Activated CD8-positive, alpha-beta memory T cell treated with anti-CD3 and anti-CD28 coated beads, Interleukin-2, amount 50 U/mL, for 24 hours (primary cell): ENCODE results near the gene ESR2.
"Not testable (repeated sequence)": the region's sequence is repeated elsewhere in the genome, so short reads cannot be mapped to it uniquely, and the experiment has no call there.

Experiments used
- DNase-seq: peaks from one replicate; pipeline ENCODE4 v3.0.0-alpha.2; 2020; ENCODE audit errors: extremely low read depth

Gene ESR2

DNA sequence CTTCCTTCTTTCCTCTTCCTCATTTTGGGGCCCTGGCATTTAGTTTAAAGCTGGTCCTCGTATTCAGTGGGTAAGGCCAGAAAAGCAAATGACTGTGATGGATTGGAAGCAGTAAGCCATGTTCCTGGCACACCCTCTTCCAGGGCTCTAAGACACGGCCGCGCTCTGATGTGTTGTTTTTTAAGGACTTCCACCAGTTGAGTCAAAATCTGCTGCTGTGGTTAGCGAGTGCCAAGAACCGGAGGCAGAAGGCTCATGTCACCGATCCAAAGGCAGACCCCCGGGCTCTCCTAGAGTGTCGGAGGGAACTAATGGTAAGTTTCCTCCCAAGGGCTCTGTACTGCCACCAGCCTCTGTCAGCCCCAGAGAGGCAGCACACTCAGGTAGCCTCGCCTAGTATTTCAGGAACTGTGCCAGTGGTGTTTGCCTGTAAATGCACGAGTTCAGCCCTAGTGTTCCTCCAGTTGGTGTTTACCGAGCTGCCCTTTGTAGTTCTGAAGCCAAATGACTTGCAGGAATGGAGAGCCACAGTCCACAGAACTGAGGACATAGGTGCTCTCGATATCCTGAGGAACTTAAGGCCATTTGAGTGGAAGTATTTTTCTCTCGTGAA, 72.7 kb downstream of the ESR2 start:
- no peak for DNase-seq

GRCh38 chr14:64220466-64220865, 73.7 kb downstream of the ESR2 start:
- no peak for DNase-seq

GRCh38 chr14:64220056-64220455, 74.1 kb downstream of the ESR2 start:
- DNase-seq = no peak

- no peak for DNase-seq
These were observed 75.6 kb downstream of the ESR2 start for GRCh38 chr14:64218344-64219240.

DNA sequence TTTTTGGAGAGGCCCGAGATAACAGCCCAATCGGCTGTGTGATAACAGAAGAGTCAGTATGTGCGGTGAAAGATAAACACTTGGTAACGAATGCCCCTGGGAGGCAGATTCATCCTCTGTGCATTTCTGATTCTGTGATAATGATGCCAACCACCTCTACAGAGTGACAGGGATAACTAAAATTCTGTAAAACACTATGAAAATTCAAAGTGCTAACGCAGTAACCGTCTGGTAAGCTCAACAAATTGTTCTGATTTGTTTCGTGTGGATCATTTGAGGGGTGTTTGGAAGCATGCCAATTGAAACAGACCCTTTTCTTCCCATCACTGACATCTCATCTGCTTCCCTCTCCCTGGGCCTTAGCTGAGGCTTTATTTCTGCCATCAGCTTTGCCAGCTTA, 76.3 kb downstream of the ESR2 start:
- no peak for DNase-seq

- no peak for DNase-seq
These were observed 76.9 kb downstream of the ESR2 start for GRCh38 chr14:64217308-64217707.

DNA sequence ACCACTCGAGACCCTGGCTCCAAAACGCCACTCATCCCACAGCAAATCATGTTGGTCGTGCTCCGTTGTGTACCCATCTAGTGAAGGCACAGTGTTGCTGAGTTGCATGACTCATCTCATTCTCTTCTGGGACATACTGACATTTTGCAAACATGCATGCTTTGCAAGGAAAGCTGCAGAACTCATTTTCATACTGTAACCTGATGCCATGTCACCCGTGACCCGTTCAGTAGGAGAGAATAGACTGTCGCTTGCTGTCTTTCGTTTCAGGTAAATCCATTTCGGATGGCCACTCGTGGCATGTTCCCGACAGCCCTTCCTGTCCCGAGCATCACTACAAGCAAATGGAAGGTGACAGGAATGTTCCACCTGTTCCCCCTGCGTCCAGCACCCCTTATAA, 78.2 kb downstream of the ESR2 start:
- no peak for DNase-seq

DNA sequence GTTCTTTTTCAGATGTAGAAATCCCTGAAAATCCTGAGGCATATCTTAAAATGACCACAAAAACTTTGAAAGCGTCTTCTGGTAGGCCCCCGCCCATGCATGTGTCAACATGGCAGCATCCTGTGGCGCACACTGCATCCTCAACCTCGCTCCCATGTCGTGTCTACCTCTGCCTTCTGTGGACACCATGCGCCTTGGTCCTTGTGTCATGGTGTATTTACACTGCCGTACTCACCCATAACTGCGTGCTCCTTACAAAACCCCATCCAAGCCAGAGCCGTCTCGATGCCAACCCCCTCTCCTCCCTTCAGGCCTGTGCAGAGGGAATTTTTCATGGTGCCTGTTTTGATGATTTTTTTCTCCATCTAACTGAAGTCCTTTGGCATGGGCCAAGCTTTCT, 78.9 kb downstream of the ESR2 start:
- DNase-seq = no peak

- no peak for DNase-seq
These were observed 80.2 kb downstream of the ESR2 start for GRCh38 chr14:64213853-64214570.

GRCh38 chr14:64213086-64213485, 81.1 kb downstream of the ESR2 start:
- DNase-seq = no peak

DNA sequence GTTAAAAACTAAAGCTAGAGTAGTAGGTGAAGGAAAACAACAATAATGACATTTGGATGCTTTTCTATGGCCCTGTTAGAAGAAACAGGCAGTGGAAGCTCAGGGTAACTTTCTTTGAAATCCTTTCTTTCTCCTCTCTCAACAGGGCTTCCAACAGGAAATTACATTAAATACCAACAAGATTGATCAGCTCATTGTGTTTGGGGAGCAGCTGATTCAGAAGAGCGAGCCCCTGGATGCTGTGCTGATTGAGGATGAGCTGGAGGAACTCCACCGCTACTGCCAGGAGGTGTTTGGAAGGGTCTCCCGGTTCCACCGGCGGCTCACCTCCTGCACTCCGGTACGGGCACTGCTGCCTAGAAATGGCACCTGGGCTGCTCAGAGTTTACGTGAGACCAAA, 81.5 kb downstream of the ESR2 start:
- DNase-seq = no peak

- not testable (repeated sequence) for DNase-seq
These were observed 83.3 kb downstream of the ESR2 start for GRCh38 chr14:64210912-64211311.

GRCh38 chr14:64210216-64210615, 84.0 kb downstream of the ESR2 start:
- DNase-seq = no peak

DNA sequence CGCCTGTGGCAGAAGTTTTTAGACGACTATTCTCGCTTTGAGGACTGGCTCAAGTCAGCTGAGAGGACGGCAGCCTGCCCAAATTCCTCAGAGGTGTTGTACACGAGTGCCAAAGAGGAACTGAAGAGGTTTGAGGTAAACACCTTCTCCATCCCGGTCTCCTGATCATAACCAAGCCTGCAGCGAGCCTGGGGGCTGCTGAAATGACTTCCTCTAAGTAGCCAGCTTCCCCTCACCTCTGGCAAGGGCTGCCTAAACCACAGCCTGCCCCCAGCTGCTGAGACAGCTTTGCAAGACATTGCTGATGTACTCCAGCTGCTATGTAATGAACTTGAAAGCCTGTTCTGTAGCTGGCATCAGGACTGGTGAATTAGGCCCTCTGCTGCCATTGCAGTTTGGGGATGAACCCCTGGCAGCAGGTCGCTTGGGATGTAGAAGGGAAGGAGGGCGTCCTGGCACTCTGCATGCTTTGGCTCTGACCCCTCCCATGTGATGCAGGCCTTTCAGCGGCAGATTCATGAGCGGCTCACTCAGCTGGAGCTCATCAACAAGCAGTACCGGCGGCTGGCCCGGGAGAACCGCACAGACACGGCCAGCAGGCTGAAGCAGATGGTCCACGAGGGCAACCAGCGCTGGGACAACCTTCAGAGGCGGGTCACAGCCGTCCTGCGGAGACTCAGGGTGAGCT, 84.6 kb downstream of the ESR2 start:
- no peak for DNase-seq

DNA sequence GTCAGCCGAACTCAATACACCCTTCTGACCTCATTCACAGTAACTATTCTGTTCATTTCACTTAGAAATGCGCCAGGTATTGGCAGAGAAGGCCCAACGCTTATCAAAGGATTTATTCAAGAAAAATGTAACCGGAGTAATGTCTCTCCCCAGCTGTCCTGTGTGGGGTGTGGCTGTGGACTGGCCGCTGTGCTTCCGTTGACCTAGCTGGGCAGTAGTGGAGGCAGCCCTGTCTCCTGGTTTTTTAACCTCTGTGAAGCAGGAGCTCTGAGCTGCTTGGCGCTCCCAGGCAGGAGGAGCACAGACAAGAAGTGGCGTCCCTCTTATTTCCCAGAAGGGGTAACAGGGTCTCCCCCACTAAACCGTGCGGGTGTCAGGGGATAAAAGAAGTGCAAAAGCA, 85.2 kb downstream of the ESR2 start:
- DNase-seq = no peak

- DNase-seq = no peak
These were observed 85.9 kb downstream of the ESR2 start for GRCh38 chr14:64208261-64208660.

DNA sequence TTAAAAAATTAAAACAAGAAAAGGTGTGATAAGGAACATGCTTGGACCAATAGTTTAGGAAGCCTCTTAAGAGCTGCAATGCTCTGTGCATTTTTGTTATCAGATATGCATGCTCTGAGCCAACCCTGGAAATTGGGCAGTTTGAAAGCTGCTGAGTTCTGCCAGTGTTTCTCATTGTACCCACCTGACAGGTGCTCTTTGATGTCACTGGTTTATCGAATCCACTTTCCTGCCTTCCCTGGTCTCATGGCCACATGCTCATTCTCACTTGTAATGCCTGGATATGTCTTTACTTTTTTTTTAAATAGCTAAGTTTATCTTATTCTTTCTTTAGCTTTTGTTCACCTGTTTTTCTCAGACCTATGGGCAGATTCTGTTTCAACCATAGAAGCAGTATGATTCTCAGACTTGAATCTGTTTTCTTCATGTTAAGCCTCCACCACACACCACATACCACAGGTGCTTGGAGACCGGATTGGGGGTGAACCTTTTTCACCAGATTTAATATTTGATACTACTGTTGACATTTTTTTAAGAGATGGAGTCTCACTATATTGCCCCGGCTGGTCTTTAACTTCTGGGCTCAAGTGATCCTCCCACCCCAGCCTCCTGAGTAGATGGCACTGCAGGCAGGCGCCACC, 90.7 kb downstream of the ESR2 start:
- DNase-seq = no peak

- DNase-seq = no peak
These were observed 91.5 kb downstream of the ESR2 start for GRCh38 chr14:64202716-64203115.

- no peak for DNase-seq
These were observed 92.1 kb downstream of the ESR2 start for GRCh38 chr14:64201921-64202545.

DNA sequence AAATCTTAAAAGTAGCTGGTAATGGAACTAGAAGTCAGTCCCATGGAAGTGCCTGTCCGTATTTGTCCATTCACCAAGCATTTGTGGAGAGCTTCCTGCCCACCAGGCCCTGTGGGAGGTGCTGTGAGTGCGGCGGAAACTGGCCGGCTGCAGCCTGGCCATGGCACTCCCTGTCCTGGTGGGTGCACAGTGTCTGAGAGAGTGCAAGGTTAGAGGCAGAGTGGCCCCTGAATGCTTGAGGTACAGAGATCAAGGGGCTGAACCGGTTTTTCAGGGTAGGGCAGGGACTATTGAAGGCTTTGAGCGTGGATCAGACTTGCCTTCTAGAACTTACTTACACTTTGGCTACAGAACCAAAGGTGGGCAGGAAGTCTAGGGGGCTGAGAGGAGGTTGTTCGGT, 92.9 kb downstream of the ESR2 start:
- no peak for DNase-seq

DNA sequence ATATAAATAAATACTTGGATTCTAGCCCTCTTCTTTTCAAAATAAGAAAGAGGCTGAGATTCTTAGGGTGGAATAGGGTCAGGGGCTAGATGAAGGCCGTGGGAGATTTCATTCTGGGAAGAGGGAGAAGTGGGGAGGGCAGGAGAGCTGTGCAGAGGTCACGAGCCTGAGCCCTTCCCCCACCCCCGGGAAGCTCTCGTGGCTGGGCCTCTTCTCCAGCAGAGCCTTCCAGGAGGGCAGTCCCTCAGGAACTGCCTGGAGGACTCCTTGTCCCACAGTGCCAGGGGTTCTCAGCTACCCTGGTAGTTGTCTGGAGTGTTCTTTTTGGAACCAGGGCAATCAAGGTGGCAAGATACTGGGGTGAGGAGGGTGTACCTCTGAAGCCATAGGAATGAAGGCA, 94.0 kb downstream of the ESR2 start:
- DNase-seq = no peak
